Measurements from ENCODE around the gene GADL1. TPM values are rescaled to one million over a fixed set of nuclear protein-coding genes. Genes with fewer than 3 reads are reported as not detected.

Gene GADL1
- total RNA-seq, 4 donors from 2014 or later, result not detected

DNA sequence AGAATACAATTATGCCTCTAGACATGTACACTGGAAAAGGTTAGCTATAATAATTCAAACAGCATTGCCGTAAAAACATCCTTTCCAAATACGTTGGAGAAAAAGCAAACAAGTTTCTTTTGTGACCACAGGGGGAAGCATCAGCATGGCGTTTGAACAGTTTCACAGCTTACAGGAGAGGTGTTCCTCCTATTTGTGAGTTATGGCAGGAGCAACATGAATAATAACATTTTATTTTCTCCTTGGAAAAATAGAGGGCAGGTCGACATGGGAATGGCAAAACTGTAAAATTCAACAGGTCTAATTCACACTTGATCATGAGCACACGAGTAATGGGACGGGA, 39.7 kb upstream of the GADL1 start:
- no peaks in the 10 kb centered on the region for H3K9me3 ChIP-seq
- no peak overlapping the region for H3K4me3 ChIP-seq
- intact Hi-C loops (cut with DNase I), result no loop called here
- no peaks in the 10 kb centered on the region for H3K36me3 ChIP-seq
- H3K4me1 ChIP-seq, result peaks cover 0 to 9% (median 0%) of the 10 kb centered on the region in 3 donors
- no peak overlapping the region for H3K27ac ChIP-seq
- 24 to 26% methylated on average over 6 of the region's 6 CpGs for WGBS, 2 donors
- TF ChIP-seq POLR2A (IDR thresholded peaks at IDR 0.05) (no peak), CTCF (IDR thresholded peaks at IDR 0.05) (peak in 2 of 6 experiments; percentile 27 to 49)
- H3K27me3 ChIP-seq, result no peaks in the 10 kb centered on the region
- DNase-seq, result no peak

GRCh38 chr3:30933478-30934207, 39.2 kb upstream of the GADL1 start:
- H3K4me3 ChIP-seq, result no peak overlapping the region

DNA sequence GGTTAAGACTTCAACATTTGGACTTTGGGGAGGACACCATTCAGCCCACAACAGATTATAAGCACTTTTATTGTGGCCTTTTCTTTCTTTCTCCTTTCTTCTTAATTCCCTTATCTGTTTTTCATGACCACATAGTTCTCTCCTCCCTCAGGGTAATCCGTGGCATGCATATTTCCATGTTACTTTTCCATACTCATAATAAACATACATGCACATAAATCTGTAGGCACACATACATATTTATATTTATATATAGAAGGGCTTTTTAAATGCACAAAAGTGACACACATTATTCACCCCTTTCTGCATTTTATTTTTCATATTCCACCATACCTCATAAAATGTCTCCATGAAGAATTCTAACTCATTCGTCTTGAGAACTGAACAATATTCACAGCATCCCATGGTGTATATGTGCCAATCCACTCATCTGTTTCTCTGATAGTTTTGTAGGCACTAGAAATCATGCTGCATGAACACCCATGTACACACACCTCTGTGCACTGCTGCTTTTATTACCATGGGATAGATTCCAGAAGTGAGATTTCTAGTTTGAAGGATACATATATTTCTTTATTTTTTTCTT, 38.1 kb upstream of the GADL1 start:
- Histone ChIP-seq H3K4me3 (no peak overlapping the region), H3K4me1 (peaks cover 0 to 9% (median 0%) of the 10 kb centered on the region in 3 donors), H3K9me3 (no peaks in the 10 kb centered on the region), H3K27ac (no peak overlapping the region), H3K27me3 (no peaks in the 10 kb centered on the region), H3K36me3 (no peaks in the 10 kb centered on the region)
- 63 to 79% methylated on average over 2 of the region's 2 CpGs for WGBS, 2 donors
- no peak for DNase-seq
- intact Hi-C loops (cut with DNase I), result no loop called here
- TF ChIP-seq CTCF (IDR thresholded peaks at IDR 0.05) (no peak), POLR2A (IDR thresholded peaks at IDR 0.05) (no peak)

More at GRCh38 chr3:30933478-30934207, 39.2 kb upstream of the GADL1 start:
- intact Hi-C loops (cut with DNase I), result no loop called here
- TF ChIP-seq POLR2A (IDR thresholded peaks at IDR 0.05), result no peak
- no peak for TF ChIP-seq CTCF (IDR thresholded peaks at IDR 0.05)
- WGBS, 2 donors, result 34 to 37% methylated on average over 5 of the region's 5 CpGs
- Histone ChIP-seq H3K36me3 (no peaks in the 10 kb centered on the region), H3K27ac (no peak overlapping the region), H3K27me3 (no peaks in the 10 kb centered on the region), H3K9me3 (no peaks in the 10 kb centered on the region), H3K4me1 (peaks cover 0 to 9% (median 0%) of the 10 kb centered on the region in 3 donors)
- no peak for DNase-seq

- H3K27me3 ChIP-seq, result no peaks in the 10 kb centered on the region
- WGBS, 2 donors, result 65% methylated on average over 7 of the region's 7 CpGs
- no peaks in the 10 kb centered on the region for H3K36me3 ChIP-seq
- TF ChIP-seq POLR2A (IDR thresholded peaks at IDR 0.05) (no peak), CTCF (IDR thresholded peaks at IDR 0.05) (no peak)
- no peaks in the 10 kb centered on the region for H3K4me1 ChIP-seq
- DNase-seq, result no peak
- H3K4me3 ChIP-seq, result no peak overlapping the region
- no peak overlapping the region for H3K27ac ChIP-seq
- peaks cover 0 to 5% (median 0%) of the 10 kb centered on the region in 3 donors for H3K9me3 ChIP-seq
- intact Hi-C loops (cut with DNase I), result no loop called here
Observed at GRCh38 chr3:30924763-30925162, 30.3 kb upstream of the GADL1 start.

GRCh38 chr3:30919564-30919963, 25.1 kb upstream of the GADL1 start:
- Histone ChIP-seq H3K9me3 (peaks cover 0 to 5% (median 0%) of the 10 kb centered on the region in 3 donors), H3K27me3 (no peaks in the 10 kb centered on the region), H3K27ac (no peak overlapping the region), H3K4me3 (no peak overlapping the region), H3K36me3 (no peaks in the 10 kb centered on the region), H3K4me1 (no peaks in the 10 kb centered on the region)
- TF ChIP-seq CTCF (IDR thresholded peaks at IDR 0.05), result no peak
- no peak for TF ChIP-seq POLR2A (IDR thresholded peaks at IDR 0.05)
- WGBS, 2 donors, result 79 to 92% methylated on average over 6 of the region's 6 CpGs
- intact Hi-C loops (cut with DNase I), result no loop called here
- no peak for DNase-seq
